Activated naive CD4-positive, alpha-beta T cell treated with anti-CD3 and anti-CD28 coated beads for 36 hours (primary cell): Measurements from ENCODE around the gene KCND3. TPM values are rescaled to one million over a fixed set of nuclear protein-coding genes. Genes with fewer than 3 reads are reported as not detected.

Experiments used
- CTCF ChIA-PET: fragments of 350-600 bp; sonication (Branson Sonifier 250); formaldehyde crosslinking; loops from one replicate; lab custom pipeline; 2021; ENCODE audit warnings: antibody characterized with exemption; lab: Charles Lee
- DNase-seq: peaks from one replicate; pipeline ENCODE4 v3.0.0-alpha.2; 2020
- H3K27ac Mint-ChIP-seq: one replicate; pipeline ENCODE4 v1.8.0; 2021; ENCODE audit warnings: mild to moderate bottlenecking, mixed read lengths
- H3K27me3 Mint-ChIP-seq: one replicate; pipeline ENCODE4 v1.8.0; 2021; ENCODE audit warnings: low read depth, mixed read lengths
- H3K36me3 Mint-ChIP-seq: one replicate; pipeline ENCODE4 v1.8.0; 2021; ENCODE audit warnings: low read depth, mixed read lengths
- H3K4me1 Mint-ChIP-seq: one replicate; pipeline ENCODE4 v1.8.0; 2021; ENCODE audit warnings: low read depth, mixed read lengths
- H3K4me3 Mint-ChIP-seq: one replicate; pipeline ENCODE4 v1.8.0; 2021; ENCODE audit warnings: mild to moderate bottlenecking, moderate library complexity, mixed read lengths
- H3K9me3 Mint-ChIP-seq: one replicate; pipeline ENCODE4 v1.8.0; 2021; ENCODE audit warnings: mixed read lengths
- intact Hi-C: fragments of 100-400 bp; cut with micrococcal nuclease; formaldehyde crosslinking; loops from one replicate; pipeline ENCODE4 v1.15.1; 2023
- total RNA-seq, 2 experiments: library from RNA; stranded (reverse); gene quantifications; one replicate each; pipeline ENCODE4 v1.2.3, GENCODE V29; 2021

The KCND3 gene
- total RNA-seq, 2 experiments from 2014 or later, result not detected

GRCh38 chr1:111841746-111842145 lies 147.7 kb downstream of the KCND3 start:
- no peak overlapping the region for H3K4me3 Mint-ChIP-seq
- intact Hi-C loops, result no loop called here

GRCh38 chr1:111841189-111841588 lies 148.3 kb downstream of the KCND3 start:
- Mint-ChIP-seq H3K4me1 (no peaks in the 10 kb centered on the region), H3K36me3 (no peaks in the 10 kb centered on the region), H3K4me3 (no peak overlapping the region), H3K27me3 (no peaks in the 10 kb centered on the region), H3K27ac (no peak overlapping the region), H3K9me3 (no peaks in the 10 kb centered on the region)
- CTCF ChIA-PET, result interaction anchor here (0.8 kb wide), 1 partner anchor 503 kb away, joined by 3 read pairs; no protein-coding TSS in a partner anchor
- intact Hi-C loops, result no loop called here
- no peak for DNase-seq

More at GRCh38 chr1:111841746-111842145, 147.7 kb downstream of the KCND3 start:
- Mint-ChIP-seq H3K36me3 (no peaks in the 10 kb centered on the region), H3K27ac (no peak overlapping the region), H3K27me3 (no peaks in the 10 kb centered on the region), H3K4me1 (no peaks in the 10 kb centered on the region), H3K9me3 (no peaks in the 10 kb centered on the region)
- DNase-seq, result no peak
- CTCF ChIA-PET, result no interaction called here

- no peaks in the 10 kb centered on the region for H3K9me3 Mint-ChIP-seq
- peaks cover 2% of the 10 kb centered on the region for H3K27me3 Mint-ChIP-seq
- no peaks in the 10 kb centered on the region for H3K4me1 Mint-ChIP-seq
- H3K27ac Mint-ChIP-seq, result no peak overlapping the region
- H3K36me3 Mint-ChIP-seq, result no peaks in the 10 kb centered on the region
- CTCF ChIA-PET, result interaction anchor here (0.6 to 0.9 kb wide), 2 partner anchors 11 to 244 kb away, joined by 3 read pairs; no protein-coding TSS in a partner anchor
- intact Hi-C loops, result no loop called here
- H3K4me3 Mint-ChIP-seq, result no peak overlapping the region
- no peak for DNase-seq
Observed at GRCh38 chr1:111837393-111837792, 152.1 kb downstream of the KCND3 start.

GRCh38 chr1:111836111-111836510 lies 153.4 kb downstream of the KCND3 start:
- Mint-ChIP-seq H3K36me3 (no peaks in the 10 kb centered on the region), H3K4me3 (no peak overlapping the region), H3K27me3 (peaks cover 8% of the 10 kb centered on the region), H3K4me1 (no peaks in the 10 kb centered on the region), H3K9me3 (no peaks in the 10 kb centered on the region), H3K27ac (no peak overlapping the region)
- no peak for DNase-seq
- CTCF ChIA-PET, result no interaction called here
- intact Hi-C loops, result no loop called here

- no peaks in the 10 kb centered on the region for H3K9me3 Mint-ChIP-seq
- no peaks in the 10 kb centered on the region for H3K36me3 Mint-ChIP-seq
- no peak for DNase-seq
- peaks cover 10% of the 10 kb centered on the region for H3K27me3 Mint-ChIP-seq
- H3K4me3 Mint-ChIP-seq, result no peak overlapping the region
- H3K27ac Mint-ChIP-seq, result no peak overlapping the region
- intact Hi-C loops, result no loop called here
- H3K4me1 Mint-ChIP-seq, result no peaks in the 10 kb centered on the region
- CTCF ChIA-PET, result interaction anchor here (0.6 kb wide), 1 partner anchor 499 kb away, joined by 3 read pairs; no protein-coding TSS in a partner anchor
Observed at GRCh38 chr1:111835514-111835913, 154.0 kb downstream of the KCND3 start.

- DNase-seq, result no peak
- Mint-ChIP-seq H3K9me3 (no peaks in the 10 kb centered on the region), H3K27me3 (peaks cover 10% of the 10 kb centered on the region), H3K27ac (no peak overlapping the region), H3K4me1 (no peaks in the 10 kb centered on the region), H3K36me3 (no peaks in the 10 kb centered on the region), H3K4me3 (no peak overlapping the region)
- intact Hi-C loops, result no loop called here
- CTCF ChIA-PET, result interaction anchor here (0.6 kb wide), 2 partner anchors 499 to 601 kb away, joined by 3 to 4 read pairs; no protein-coding TSS in a partner anchor
Observed at GRCh38 chr1:111834956-111835355, 154.5 kb downstream of the KCND3 start.

- Mint-ChIP-seq H3K9me3 (no peaks in the 10 kb centered on the region), H3K36me3 (no peaks in the 10 kb centered on the region), H3K4me3 (no peak overlapping the region), H3K27ac (no peak overlapping the region), H3K27me3 (peaks cover 10% of the 10 kb centered on the region), H3K4me1 (no peaks in the 10 kb centered on the region)
- intact Hi-C loops, result no loop called here
- peak; percentile 12 for DNase-seq
- CTCF ChIA-PET, result no interaction called here
Observed at GRCh38 chr1:111833334-111833733, 156.1 kb downstream of the KCND3 start.

GRCh38 chr1:111832521-111833155 lies 156.8 kb downstream of the KCND3 start:
- H3K4me1 Mint-ChIP-seq, result no peaks in the 10 kb centered on the region
- intact Hi-C loops, result no loop called here
- H3K36me3 Mint-ChIP-seq, result no peaks in the 10 kb centered on the region
- no peak overlapping the region for H3K27ac Mint-ChIP-seq
- H3K4me3 Mint-ChIP-seq, result no peak overlapping the region
- CTCF ChIA-PET, result no interaction called here
- peaks cover 10% of the 10 kb centered on the region for H3K27me3 Mint-ChIP-seq
- no peak for DNase-seq
- H3K9me3 Mint-ChIP-seq, result no peaks in the 10 kb centered on the region

- H3K36me3 Mint-ChIP-seq, result no peaks in the 10 kb centered on the region
- no peak for DNase-seq
- H3K27me3 Mint-ChIP-seq, result peaks cover 11% of the 10 kb centered on the region
- H3K4me3 Mint-ChIP-seq, result no peak overlapping the region
- CTCF ChIA-PET, result no interaction called here
- H3K9me3 Mint-ChIP-seq, result no peaks in the 10 kb centered on the region
- intact Hi-C loops, result no loop called here
- H3K27ac Mint-ChIP-seq, result no peak overlapping the region
- no peaks in the 10 kb centered on the region for H3K4me1 Mint-ChIP-seq
Observed at GRCh38 chr1:111831153-111831552, 158.3 kb downstream of the KCND3 start.

GRCh38 chr1:111827946-111828345 lies 161.5 kb downstream of the KCND3 start:
- intact Hi-C loops, result no loop called here
- Mint-ChIP-seq H3K4me1 (no peaks in the 10 kb centered on the region), H3K9me3 (peaks cover 2% of the 10 kb centered on the region), H3K27me3 (peaks cover 15% of the 10 kb centered on the region), H3K27ac (no peak overlapping the region), H3K4me3 (no peak overlapping the region), H3K36me3 (no peaks in the 10 kb centered on the region)
- CTCF ChIA-PET, result interaction anchor here (1.2 kb wide), 1 partner anchor 14 kb away, joined by 3 read pairs; no protein-coding TSS in a partner anchor
- no peak for DNase-seq

- Mint-ChIP-seq H3K36me3 (no peaks in the 10 kb centered on the region), H3K9me3 (peaks cover 2% of the 10 kb centered on the region), H3K4me1 (no peaks in the 10 kb centered on the region), H3K27ac (no peak overlapping the region), H3K4me3 (no peak overlapping the region), H3K27me3 (peaks cover 11% of the 10 kb centered on the region)
- CTCF ChIA-PET, result no interaction called here
- intact Hi-C loops, result no loop called here
- DNase-seq, result no peak
Observed at GRCh38 chr1:111826278-111826677, 163.2 kb downstream of the KCND3 start.

GRCh38 chr1:111825217-111825616 lies 164.3 kb downstream of the KCND3 start:
- Mint-ChIP-seq H3K4me3 (no peak overlapping the region), H3K27ac (no peak overlapping the region), H3K27me3 (peaks cover 8% of the 10 kb centered on the region), H3K36me3 (no peaks in the 10 kb centered on the region), H3K4me1 (no peaks in the 10 kb centered on the region), H3K9me3 (peaks cover 2% of the 10 kb centered on the region)
- intact Hi-C loops, result no loop called here
- no peak for DNase-seq
- CTCF ChIA-PET, result no interaction called here

GRCh38 chr1:111822138-111822537 lies 167.3 kb downstream of the KCND3 start:
- CTCF ChIA-PET, result no interaction called here
- Mint-ChIP-seq H3K36me3 (no peaks in the 10 kb centered on the region), H3K9me3 (peaks cover 2% of the 10 kb centered on the region), H3K27ac (no peak overlapping the region), H3K4me1 (no peaks in the 10 kb centered on the region), H3K4me3 (no peak overlapping the region), H3K27me3 (peaks cover 8% of the 10 kb centered on the region)
- DNase-seq, result no peak
- intact Hi-C loops, result no loop called here
